GM12875 (cell line): ENCODE measurements around the gene CCDC171.

ENCODE experiments used
- H3K4me3 ChIP-seq: one replicate; pipeline ENCODE4 v1.5.1; 2011; ENCODE audit warnings: low read depth, low read length, control low read depth
- TF ChIP-seq, protein P1 (sequence below): IDR thresholded peaks from 2 replicates; pipeline ENCODE4 v1.5.1; 2011; ENCODE audit warnings: low read depth, mild to moderate bottlenecking, control low read depth, inconsistent platforms, low read length, moderate library complexity, borderline replicate concordance; ENCODE audit not compliant: insufficient read depth

Gene CCDC171

DNA sequence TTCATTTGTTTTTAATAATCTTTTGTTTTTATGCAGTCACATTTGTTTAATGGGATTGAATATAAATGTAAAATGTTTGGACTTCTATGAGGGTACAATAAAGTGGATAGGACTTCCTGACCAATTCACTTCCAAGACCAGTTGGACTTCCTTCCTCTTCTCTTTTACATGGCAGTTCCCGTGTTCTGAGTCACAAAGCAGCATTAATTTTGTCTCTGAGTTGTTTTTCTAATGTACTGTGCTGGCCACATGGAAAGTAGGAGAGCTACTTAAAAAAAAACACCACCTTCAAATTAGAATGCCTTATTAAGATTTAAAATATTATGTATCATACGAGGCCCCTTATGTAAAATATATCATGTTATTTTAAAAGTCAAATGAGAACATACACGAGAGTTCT lies 87.3 kb downstream of the CCDC171 start:
- TF ChIP-seq, protein P1, sequence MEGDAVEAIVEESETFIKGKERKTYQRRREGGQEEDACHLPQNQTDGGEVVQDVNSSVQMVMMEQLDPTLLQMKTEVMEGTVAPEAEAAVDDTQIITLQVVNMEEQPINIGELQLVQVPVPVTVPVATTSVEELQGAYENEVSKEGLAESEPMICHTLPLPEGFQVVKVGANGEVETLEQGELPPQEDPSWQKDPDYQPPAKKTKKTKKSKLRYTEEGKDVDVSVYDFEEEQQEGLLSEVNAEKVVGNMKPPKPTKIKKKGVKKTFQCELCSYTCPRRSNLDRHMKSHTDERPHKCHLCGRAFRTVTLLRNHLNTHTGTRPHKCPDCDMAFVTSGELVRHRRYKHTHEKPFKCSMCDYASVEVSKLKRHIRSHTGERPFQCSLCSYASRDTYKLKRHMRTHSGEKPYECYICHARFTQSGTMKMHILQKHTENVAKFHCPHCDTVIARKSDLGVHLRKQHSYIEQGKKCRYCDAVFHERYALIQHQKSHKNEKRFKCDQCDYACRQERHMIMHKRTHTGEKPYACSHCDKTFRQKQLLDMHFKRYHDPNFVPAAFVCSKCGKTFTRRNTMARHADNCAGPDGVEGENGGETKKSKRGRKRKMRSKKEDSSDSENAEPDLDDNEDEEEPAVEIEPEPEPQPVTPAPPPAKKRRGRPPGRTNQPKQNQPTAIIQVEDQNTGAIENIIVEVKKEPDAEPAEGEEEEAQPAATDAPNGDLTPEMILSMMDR: no peak
- H3K4me3 ChIP-seq: no peak overlapping the region

DNA sequence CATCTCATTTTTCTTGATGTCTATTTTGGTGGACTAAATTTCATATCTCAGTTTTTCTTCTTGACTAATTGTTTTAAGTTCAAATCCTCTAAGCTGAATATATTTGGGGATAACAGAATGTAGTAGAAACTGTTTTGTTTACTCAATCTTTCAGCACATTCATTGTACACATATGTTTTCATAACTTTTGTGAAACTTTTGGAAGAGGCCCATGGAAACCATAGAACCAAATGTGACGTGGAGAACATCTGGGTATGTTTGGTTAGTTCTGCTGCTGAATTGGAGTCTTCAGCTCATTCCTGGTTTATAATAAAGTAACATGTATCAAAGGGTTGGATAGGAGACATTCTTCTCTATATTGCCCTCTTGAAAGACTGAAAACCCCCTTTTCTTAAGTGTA lies 88.4 kb downstream of the CCDC171 start:
- H3K4me3 ChIP-seq: no peak overlapping the region
- TF ChIP-seq, protein P1: no peak

DNA sequence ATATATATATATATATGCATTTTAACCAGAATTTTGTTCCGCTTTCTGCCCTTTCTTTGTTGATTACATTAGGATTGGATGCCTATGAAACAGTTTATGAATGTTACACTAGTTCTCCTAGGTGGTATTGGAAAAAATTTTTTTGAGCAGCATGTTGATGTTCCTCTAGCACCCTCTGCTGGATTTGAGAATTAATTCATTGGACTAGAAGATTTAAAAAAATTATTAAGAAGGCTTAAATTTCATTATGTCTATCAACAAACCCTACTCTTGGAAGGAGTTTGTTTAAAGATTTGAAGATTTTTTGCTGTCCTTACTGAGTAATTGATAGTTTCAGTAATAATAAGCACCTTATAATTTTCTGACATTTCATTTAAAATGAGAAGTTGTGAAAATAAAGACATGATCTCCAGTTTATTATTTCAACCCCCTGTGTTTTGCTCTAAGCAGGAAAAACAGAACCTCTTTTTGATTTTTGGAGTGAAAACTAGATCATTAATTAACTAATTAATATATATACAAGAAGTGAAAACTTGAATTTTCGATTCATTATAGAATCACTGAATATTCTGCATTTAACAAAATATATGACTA lies 89.6 kb downstream of the CCDC171 start:
- TF ChIP-seq, protein P1: peak; percentile 26; the same call in 1 of the 2 replicates
- no peak overlapping the region for H3K4me3 ChIP-seq

DNA sequence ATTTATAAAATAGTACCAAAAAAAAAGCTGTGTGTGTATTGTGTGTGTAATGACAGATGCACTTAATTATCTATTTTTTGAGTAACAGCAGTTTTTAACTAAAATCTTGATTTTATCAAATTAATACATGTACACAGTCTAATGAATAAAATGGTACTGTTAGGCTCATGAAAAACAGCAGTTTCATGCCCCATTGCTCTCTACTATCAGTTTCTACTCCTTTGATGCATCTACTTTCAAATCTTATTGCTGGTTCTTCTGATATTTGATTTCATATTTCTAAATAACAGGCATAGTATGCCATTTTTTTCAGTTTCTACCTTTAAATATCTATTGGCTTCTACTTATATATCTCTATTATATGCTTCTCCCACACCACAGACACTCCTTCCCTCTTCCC lies 117.4 kb downstream of the CCDC171 start:
- no peak overlapping the region for H3K4me3 ChIP-seq
- TF ChIP-seq, protein P1: no peak

DNA sequence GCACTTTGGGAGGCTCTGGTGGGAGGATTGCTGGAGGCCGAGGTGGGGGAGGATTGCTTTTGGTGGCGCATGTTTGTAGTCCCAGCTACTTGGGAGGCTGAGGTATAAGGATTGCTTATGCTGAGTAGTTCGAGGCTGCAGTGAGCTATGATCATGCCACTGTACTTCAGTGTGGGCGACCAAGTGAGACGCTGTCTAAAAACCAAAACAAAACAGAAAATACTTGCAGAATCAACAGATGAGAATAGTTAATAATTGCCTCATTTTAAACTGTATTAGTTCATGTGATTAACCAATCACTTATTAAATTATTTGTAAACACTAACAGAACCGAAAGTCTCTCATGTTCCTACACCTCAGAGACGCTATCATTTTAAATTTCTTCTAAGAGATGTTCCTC lies 118.1 kb downstream of the CCDC171 start:
- TF ChIP-seq, protein P1: no peak

DNA sequence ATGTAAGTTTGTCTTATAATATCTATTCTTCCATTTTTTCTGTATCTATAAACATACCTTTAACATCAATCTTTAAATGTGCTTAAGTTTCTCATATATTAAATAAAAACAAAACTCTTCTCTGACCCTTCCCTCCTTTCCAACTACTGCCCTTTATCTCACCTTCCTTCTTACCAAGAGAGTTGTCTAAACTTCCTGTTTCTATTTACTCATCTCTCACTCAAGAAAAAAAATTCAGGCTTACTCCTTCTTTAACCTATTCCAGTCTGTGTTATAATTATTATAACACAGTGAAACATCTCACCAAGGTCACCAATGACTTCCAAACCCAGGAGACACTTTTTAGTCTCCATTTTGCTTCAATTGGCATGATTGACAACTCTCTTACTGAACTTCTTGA lies 140.9 kb downstream of the CCDC171 start:
- TF ChIP-seq, protein P1: no peak

More for the DNA sequence above, 118.1 kb downstream of the CCDC171 start:
- no peak overlapping the region for H3K4me3 ChIP-seq

DNA sequence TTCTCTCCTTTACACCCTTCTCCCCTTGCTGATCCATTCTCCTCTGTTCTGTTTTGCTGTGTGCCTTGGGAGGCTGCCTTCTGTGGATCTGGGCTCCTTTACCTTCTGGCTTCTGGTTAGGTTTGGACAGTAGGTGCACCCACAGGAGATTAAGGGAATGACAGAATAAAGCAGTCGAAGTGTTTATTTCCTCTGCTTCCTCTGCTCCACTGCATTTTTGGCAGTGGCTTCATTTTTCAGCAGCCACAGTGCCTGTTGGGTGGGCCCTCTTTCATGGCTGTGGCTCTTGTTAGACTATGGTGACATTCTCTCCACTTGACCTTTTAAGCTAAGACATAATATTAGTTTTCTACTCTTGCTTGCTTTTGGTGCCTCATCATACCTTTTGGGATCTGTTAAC lies 144.1 kb downstream of the CCDC171 start:
- H3K4me3 ChIP-seq: no peak overlapping the region

More for the DNA sequence above, 140.9 kb downstream of the CCDC171 start:
- no peak overlapping the region for H3K4me3 ChIP-seq

More for the DNA sequence above, 144.1 kb downstream of the CCDC171 start:
- TF ChIP-seq, protein P1: no peak
